Upper lobe of left lung (tissue), 6 donors: Measurements from ENCODE around the gene DTX2. TPM values are rescaled to one million over a fixed set of nuclear protein-coding genes. Genes with fewer than 3 reads are reported as not detected.
A peak's percentile ranks its signal among the peaks of the same experiment; 100 is the strongest.
"Not testable (repeated sequence)": the region's sequence is repeated elsewhere in the genome, so short reads cannot be mapped to it uniquely, and the experiment has no call there.

Experiments
- ATAC-seq, 2 donors: fragments of 200-7000 bp; cut with Tn5 transposase; one replicate each; pipeline ENCODE4 v1.9.1; 2022; ENCODE audit warnings: mild to moderate bottlenecking in 2 of 2, moderate library complexity in 2 of 2; ENCODE audit not compliant: low FRiP score in 2 of 2
- DNase-seq, 2 donors: peaks; one replicate each; pipeline ENCODE4 v3.0.0-alpha.2; 2019 to 2020
- H3K27ac ChIP-seq, 4 donors: fragments of 200-600 bp; sonication (generic); one replicate each; pipeline ENCODE4 v1.5.1; 2016 to 2019
- H3K27me3 ChIP-seq, 4 donors: fragments of 200-600 bp; sonication (generic); one replicate each; pipeline ENCODE4 v1.5.1; 2017 to 2019
- H3K36me3 ChIP-seq, 4 donors: fragments of 200-600 bp; sonication (generic); one replicate each; pipeline ENCODE4 v1.5.1; 2016 to 2019
- H3K4me1 ChIP-seq, 4 donors: fragments of 200-600 bp; sonication (generic); one replicate each; pipeline ENCODE4 v1.5.1; 2018 to 2019
- H3K4me3 ChIP-seq, 4 donors: fragments of 200-600 bp; sonication (generic); one replicate each; pipeline ENCODE4 v1.5.1; 2017 to 2019; ENCODE audit warnings: mild to moderate bottlenecking in 2 of 4, moderate library complexity in 1 of 4
- H3K9me3 ChIP-seq, 4 donors: fragments of 200-600 bp; sonication (generic); one replicate each; pipeline ENCODE4 v1.5.1; 2018 to 2019
- WGBS, 2 donors: methylation state at CpG; one replicate each; pipeline ENCODE4 v1.1.5; 2017 to 2018; 5-methylcytosine and 5-hydroxymethylcytosine counted together
- total RNA-seq, 6 donors: library from RNA; depleted of rRNA in 4 of 6; stranded (reverse); fragments of >200 nt in 4 of 6; gene quantifications; one replicate each; pipeline versions ENCODE4 v1.1.0 to v1.2.1, GENCODE V29; 2016 to 2021
- donor health status: DM: no; HTN: no; CAD: no; lungs with moderate emphysema.
- donor health status: DM: no; HTN: yes; CAD: no; lungs with severe emphysema.

DTX2 gene
- total RNA-seq, 6 donors from 2014 or later, result 24.2 to 82.8 (median 36.1) TPM

DNA sequence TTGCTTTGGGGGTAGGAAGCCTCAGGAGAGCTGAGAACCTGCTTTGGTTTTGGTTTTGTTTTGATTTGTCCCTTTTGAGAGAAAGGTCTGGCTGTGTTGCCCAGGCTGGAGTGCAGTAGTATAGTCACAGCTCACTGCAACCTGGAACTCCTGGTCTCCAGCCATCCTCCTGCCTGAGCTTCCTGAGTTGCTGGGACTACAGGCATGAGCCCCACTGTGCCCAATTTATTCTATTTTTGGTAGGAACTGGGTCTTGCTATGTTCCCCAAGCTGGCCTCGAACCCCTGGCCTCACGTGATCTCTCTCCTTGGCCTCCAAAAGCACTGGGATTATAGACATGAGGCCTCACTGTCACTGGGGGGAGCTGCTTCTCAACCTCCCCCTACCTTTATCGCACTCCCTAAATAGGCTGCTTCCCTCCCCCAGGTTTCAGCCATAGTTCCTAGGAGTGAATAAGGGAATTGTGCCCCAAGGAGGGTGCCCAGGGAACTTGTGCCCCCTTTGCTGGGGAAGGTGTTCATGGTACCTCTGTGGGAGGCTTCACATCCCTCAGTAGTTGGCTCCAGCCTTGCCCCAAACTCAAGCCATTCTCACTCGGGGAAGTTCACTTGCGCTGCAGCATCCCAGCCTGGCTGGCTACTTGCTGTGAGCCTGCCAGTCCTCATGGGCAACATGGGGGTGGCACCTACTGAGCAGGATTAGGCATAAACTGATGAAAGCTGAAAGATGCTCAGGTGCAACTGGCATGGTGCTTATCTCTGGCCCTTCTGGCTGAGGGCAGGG, 18.7 kb upstream of the DTX2 start:
- not testable (repeated sequence) for H3K27me3 ChIP-seq, H3K4me1 ChIP-seq, ATAC-seq, DNase-seq, H3K4me3 ChIP-seq, H3K27ac ChIP-seq, H3K36me3 ChIP-seq, H3K9me3 ChIP-seq
- 92 to 100% methylated on average over 2 of the region's 5 CpGs for WGBS, 2 donors

GRCh38 chr7:76443846-76444245, 17.7 kb upstream of the DTX2 start:
- not testable (repeated sequence) for ATAC-seq, DNase-seq
- WGBS, 2 donors, result 47 to 60% methylated on average over 7 to 9 of the region's 12 CpGs

DNA sequence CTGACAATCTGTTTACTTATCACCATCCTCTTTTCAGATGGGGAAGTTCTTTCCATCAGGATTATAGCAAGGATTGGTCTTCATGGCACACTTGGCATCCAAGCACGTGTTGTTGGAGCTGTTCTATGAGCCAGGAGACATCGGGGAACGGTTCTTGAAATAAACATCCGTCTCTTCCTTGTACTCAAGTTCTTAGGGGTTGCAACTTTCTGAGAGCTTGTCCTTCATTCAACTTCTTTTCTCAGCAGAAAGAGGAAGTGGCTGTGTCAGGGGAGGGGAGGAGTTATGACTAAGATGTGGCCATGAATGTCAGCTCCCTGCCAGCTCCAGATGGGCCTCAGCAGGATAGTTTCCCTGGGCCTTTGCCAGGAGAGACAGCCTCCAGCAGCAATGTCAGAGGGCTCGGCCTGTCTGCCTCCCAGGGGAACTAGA, 15.9 kb upstream of the DTX2 start:
- peak in 1 of 2 donors; percentile 51 for DNase-seq
- WGBS, 2 donors, result 5% methylated on average over 4 of the region's 5 CpGs; no CpG with 5 or more reads in 1 of the 2 donors
- H3K4me3 ChIP-seq, H3K27me3 ChIP-seq, H3K4me1 ChIP-seq, H3K9me3 ChIP-seq, H3K36me3 ChIP-seq: not testable (repeated sequence)
- ATAC-seq, result peak; percentile 74 to 98
- H3K27ac ChIP-seq, result peak overlapping the region; percentile 35 to 81 (median 70)

More at GRCh38 chr7:76443846-76444245, 17.7 kb upstream of the DTX2 start:
- H3K9me3 ChIP-seq, H3K4me1 ChIP-seq, H3K4me3 ChIP-seq, H3K36me3 ChIP-seq, H3K27me3 ChIP-seq: not testable (repeated sequence)
- peak overlapping the region in 1 of 4 donors; percentile 30 for H3K27ac ChIP-seq

DNA sequence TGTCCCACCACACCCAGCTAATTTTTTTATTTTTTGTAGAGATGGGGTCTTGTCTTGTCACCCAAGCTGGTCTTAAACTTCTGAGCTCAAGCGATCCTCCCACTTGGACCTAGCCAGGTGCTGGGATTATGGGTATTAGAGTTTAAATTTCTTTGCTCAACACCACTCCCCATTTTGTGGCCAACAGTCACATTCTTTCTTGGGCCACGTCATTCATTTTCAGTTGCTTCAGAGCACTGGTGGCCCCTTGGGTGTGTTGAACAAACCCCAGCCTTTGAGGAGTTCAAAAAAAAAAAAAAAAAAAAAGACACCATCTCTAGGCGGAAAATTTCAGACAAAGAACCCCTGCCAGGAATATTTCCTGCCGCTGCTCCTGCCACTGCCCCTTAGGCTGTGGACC, 4.5 kb upstream of the DTX2 start:
- H3K36me3 ChIP-seq, H3K9me3 ChIP-seq, DNase-seq, H3K4me3 ChIP-seq, H3K27me3 ChIP-seq, H3K4me1 ChIP-seq, H3K27ac ChIP-seq: not testable (repeated sequence)
- ATAC-seq, result peak in 1 of 2 donors; percentile 69
- WGBS, 2 donors, result no CpG with 5 or more reads among the region's 4 CpGs

DNA sequence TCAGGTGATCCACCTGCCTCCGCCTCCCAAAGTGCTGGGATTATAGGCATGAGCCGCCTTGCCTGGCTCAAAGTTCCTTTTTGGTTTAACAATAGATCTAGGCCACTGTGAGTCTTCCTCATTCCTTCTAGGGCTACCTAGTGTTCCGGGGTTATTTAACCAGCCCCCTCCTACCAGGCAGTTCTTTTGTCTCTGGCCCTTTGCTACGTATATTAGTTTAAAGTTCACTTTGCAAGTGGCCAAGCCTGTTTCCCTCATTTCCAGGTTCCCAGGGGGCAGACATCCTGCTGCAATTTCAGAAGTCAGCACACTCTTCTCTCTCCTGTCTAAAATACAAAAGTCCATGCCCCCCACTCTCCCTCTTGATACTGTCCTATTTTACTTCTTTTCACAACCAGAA, 3.0 kb upstream of the DTX2 start:
- WGBS, 2 donors, result 25 to 40% methylated on average over 1 to 2 of the region's 4 CpGs
- not testable (repeated sequence) for H3K9me3 ChIP-seq, H3K4me3 ChIP-seq, H3K36me3 ChIP-seq, H3K27ac ChIP-seq, ATAC-seq, H3K27me3 ChIP-seq, DNase-seq, H3K4me1 ChIP-seq

GRCh38 chr7:76460767-76461166, 742 bp upstream of the DTX2 start:
- not testable (repeated sequence) for DNase-seq, H3K27me3 ChIP-seq, ATAC-seq, H3K9me3 ChIP-seq, H3K27ac ChIP-seq, H3K36me3 ChIP-seq, H3K4me1 ChIP-seq, H3K4me3 ChIP-seq
- WGBS, 2 donors, result 82 to 95% methylated on average over 13 of the region's 20 CpGs

DNA sequence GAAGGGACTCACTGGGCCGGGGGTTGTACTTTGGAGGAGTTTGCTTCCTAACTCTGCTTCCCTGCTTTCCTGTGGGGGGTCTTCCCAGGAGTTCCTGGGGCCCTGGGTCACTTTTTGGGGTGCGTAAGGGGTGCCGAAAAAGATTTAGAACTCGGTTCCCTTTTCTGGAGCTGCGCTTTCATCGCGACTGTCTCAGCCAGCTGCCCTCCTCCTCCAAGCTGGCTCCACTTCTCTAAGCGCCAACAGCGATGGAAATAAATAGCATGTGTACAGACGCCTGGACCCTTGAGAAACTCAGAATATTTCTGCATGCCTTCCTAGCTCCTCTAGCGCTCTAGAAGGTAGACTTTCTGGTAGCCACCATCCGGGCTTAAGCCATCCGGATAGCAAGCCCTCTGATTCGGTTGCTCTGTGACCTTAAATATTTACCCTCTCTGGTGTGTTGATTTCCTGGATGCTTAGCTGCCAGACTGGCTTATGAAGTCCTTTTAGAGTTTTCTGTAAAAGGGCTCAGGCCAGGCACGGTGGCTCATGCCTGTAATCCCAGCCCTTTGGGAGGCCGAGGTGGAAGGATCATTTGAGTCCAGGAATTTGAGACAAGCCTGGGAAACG, 868 bp downstream of the DTX2 start:
- DNase-seq, H3K27ac ChIP-seq, H3K4me1 ChIP-seq, H3K36me3 ChIP-seq, H3K9me3 ChIP-seq, H3K27me3 ChIP-seq, H3K4me3 ChIP-seq: not testable (repeated sequence)
- peak; percentile 11 to 60 for ATAC-seq
- no CpG with 5 or more reads among the region's 17 CpGs for WGBS, 2 donors

DNA sequence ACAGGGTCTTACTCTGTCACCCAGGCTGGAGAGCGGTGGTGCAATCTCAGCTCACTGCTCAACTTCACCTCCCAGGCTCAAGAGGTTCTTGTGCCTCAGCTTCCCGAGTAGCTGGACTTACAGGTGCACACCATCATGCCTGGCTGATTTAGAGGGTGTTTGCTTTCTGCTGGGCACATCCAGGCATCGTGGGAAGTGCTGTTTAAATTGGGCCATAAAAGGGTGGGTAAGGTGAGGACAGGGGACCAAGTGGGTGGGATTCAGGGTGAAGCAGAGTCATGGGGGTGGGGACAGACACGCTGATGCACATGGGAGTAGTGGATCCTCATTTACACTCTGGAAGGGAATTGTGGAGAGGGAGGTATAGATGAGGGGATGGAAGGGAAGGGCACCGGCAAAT, 3.5 kb downstream of the DTX2 start:
- ATAC-seq, H3K4me1 ChIP-seq, DNase-seq, H3K27me3 ChIP-seq, H3K9me3 ChIP-seq, H3K4me3 ChIP-seq, H3K27ac ChIP-seq, H3K36me3 ChIP-seq: not testable (repeated sequence)
- 76 to 88% methylated on average over 3 to 5 of the region's 5 CpGs for WGBS, 2 donors

- not testable (repeated sequence) for H3K4me3 ChIP-seq, H3K27me3 ChIP-seq, H3K4me1 ChIP-seq, H3K9me3 ChIP-seq, H3K27ac ChIP-seq, DNase-seq, H3K36me3 ChIP-seq
- ATAC-seq, result peak in 1 of 2 donors; percentile 69
- WGBS, 2 donors, result no CpG with 5 or more reads among the region's 8 CpGs
These were observed 4.4 kb downstream of the DTX2 start for GRCh38 chr7:76465950-76466349.

DNA sequence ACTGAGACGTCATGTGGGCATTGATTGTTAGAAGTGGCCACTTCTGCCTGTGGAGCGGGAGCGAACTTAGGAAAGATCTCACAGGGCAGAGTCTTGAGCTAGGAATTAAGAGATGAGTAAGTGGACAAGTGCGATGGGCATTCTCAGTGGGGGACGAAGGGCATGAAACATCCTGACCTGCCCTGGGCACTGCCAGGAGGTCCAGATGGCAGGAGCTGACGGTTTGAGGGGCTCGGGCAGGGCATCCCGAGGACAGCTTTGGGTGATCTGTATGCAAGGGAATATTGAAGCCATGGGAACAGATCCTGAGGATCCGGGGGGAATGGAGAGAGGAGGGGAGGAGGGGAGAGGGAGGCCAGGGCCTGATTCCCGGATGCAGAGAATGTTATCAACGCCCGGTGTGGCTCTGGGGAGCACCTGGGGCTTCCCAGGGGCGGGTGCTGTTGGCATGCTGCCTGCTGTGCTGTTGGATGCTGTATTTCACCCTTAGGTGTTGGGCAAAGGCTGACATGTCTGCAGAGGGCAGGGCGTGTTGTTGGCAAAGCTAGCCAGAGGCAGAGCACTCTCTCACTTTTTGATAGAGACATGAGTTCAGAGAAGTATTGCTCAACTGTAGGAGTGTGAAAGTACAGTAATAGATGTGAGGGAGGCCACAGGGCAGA, 6.4 kb downstream of the DTX2 start:
- H3K36me3 ChIP-seq, H3K4me3 ChIP-seq, H3K9me3 ChIP-seq, H3K4me1 ChIP-seq, H3K27me3 ChIP-seq: not testable (repeated sequence)
- DNase-seq, result peak; percentile 72 to 84
- ATAC-seq, result peak; percentile 52 to 86
- H3K27ac ChIP-seq, result peak overlapping the region in 1 of 4 donors; percentile 58
- WGBS, 2 donors, result 71 to 78% methylated on average over 10 of the region's 14 CpGs

DNA sequence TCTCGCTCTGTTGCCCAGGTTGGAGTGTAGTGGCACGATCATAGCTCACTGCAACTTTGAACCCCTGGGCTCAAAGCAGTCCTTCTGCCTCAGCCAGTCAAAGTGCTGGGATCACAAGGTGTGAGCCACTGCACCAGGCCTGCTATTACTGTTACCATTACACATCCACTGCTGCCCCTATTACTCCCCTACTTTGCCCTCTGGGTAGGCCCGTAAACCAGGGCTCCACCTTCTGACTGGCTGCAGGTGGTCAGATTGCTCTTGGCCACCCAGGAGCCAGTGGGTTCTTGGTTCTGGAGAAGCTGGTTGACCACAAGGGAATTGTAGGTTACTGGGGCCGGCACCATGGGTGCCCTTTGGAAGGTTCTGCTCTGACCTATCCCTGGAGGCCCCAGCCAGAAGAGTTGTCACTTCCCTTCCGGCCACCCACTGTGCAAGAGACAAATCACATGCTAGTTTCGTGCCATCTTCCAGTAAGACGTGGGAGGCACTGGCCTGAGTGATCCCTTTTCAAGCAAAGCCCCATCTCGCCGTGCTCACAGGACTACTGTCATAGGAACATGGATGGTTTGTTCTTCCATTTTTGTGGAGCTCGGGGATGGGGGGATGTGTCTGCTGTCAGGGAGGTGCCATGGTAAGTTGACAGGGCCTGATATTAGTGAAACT, 10.2 kb downstream of the DTX2 start:
- peak in 1 of 2 donors; percentile 63 for ATAC-seq
- not testable (repeated sequence) for H3K4me3 ChIP-seq, DNase-seq

GRCh38 chr7:76473097-76473496, 11.6 kb downstream of the DTX2 start:
- WGBS, 2 donors, result 100% methylated on average over 1 of the region's 6 CpGs; no CpG with 5 or more reads in 1 of the 2 donors
- not testable (repeated sequence) for H3K4me1 ChIP-seq, H3K9me3 ChIP-seq, H3K27ac ChIP-seq, H3K4me3 ChIP-seq, H3K36me3 ChIP-seq, H3K27me3 ChIP-seq, ATAC-seq, DNase-seq

More for the DNA sequence above, 10.2 kb downstream of the DTX2 start:
- H3K4me1 ChIP-seq, H3K27ac ChIP-seq, H3K9me3 ChIP-seq, H3K36me3 ChIP-seq, H3K27me3 ChIP-seq: not testable (repeated sequence)
- WGBS, 2 donors, result 74 to 97% methylated on average over 6 to 7 of the region's 10 CpGs
